GM23338 (cell line): ENCODE results near the gene TCF12. TPM values are rescaled to one million over a fixed set of nuclear protein-coding genes. Genes with fewer than 3 reads are reported as not detected.

Experiments used
- ATAC-seq: fragments of 200-7000 bp; cut with Tn5 transposase; 3 replicates; pipeline ENCODE4 v1.9.1; 2020
- DNase-seq: peaks from one replicate; pipeline ENCODE4 v3.0.0-alpha.2; 2015; ENCODE audit warnings: low spot score
- H2AFZ ChIP-seq: fragments of 200-600 bp; sonication (generic); 2 replicates; pipeline ENCODE4 v1.8.0; 2016; ENCODE audit warnings: antibody characterized with exemption, mild to moderate bottlenecking, moderate library complexity
- H3F3A ChIP-seq: fragments of 200-600 bp; sonication (generic); replicated peaks from 2 replicates; pipeline ENCODE4 v1.8.0; 2017; ENCODE audit warnings: antibody characterized with exemption, mixed run types, low read depth
- H3K27ac ChIP-seq: fragments of 200-600 bp; sonication (generic); 2 replicates; pipeline ENCODE4 v1.6.1; 2016; ENCODE audit warnings: low read depth
- H3K27me3 ChIP-seq: fragments of 200-600 bp; sonication (generic); 2 replicates; pipeline ENCODE4 v1.8.0; 2016; ENCODE audit warnings: mild to moderate bottlenecking, mixed run types, moderate library complexity; ENCODE audit not compliant: insufficient read depth
- H3K36me3 ChIP-seq: fragments of 200-600 bp; sonication (generic); 2 replicates; pipeline ENCODE4 v1.8.0; 2016; ENCODE audit warnings: mild to moderate bottlenecking; ENCODE audit not compliant: insufficient read depth
- H3K4me1 ChIP-seq: fragments of 200-600 bp; sonication (generic); 2 replicates; pipeline ENCODE4 v1.8.0; 2016; ENCODE audit warnings: mild to moderate bottlenecking, moderate library complexity; ENCODE audit not compliant: insufficient read depth
- H3K4me2 ChIP-seq: fragments of 200-600 bp; sonication (generic); 2 replicates; pipeline ENCODE4 v1.7.1; 2017; ENCODE audit warnings: mixed run types
- H3K4me3 ChIP-seq: fragments of 200-600 bp; sonication (generic); 2 replicates; pipeline ENCODE4 v1.6.1; 2016; ENCODE audit warnings: mixed run types
- H3K79me2 ChIP-seq: fragments of 200-600 bp; sonication (generic); replicated peaks from 2 replicates; pipeline ENCODE4 v1.8.0; 2017; ENCODE audit warnings: mild to moderate bottlenecking; ENCODE audit not compliant: insufficient read depth
- H3K9me2 ChIP-seq: fragments of 200-600 bp; sonication (generic); 2 replicates; pipeline ENCODE4 v1.8.0; 2017; ENCODE audit not compliant: insufficient read depth
- H4K20me1 ChIP-seq: fragments of 200-600 bp; sonication (generic); replicated peaks from 2 replicates; pipeline ENCODE4 v1.8.0; 2017; ENCODE audit warnings: mild to moderate bottlenecking; ENCODE audit not compliant: insufficient read depth
- H3K27ac Mint-ChIP-seq: 2 replicates; pipeline ENCODE4 v1.8.0; 2020; ENCODE audit warnings: inconsistent platforms, mild to moderate bottlenecking, moderate library complexity, mixed read lengths
- H3K27me3 Mint-ChIP-seq: 3 replicates; pipeline ENCODE4 v1.8.0; 2022; ENCODE audit warnings: low read depth, mild to moderate bottlenecking, moderate library complexity, mixed read lengths, inconsistent platforms; ENCODE audit not compliant: insufficient read depth, poor library complexity
- H3K36me3 Mint-ChIP-seq: 3 replicates; pipeline ENCODE4 v1.8.0; 2021; ENCODE audit warnings: low read depth, mild to moderate bottlenecking, inconsistent platforms, moderate library complexity, mixed read lengths
- H3K4me1 Mint-ChIP-seq: 3 replicates; pipeline ENCODE4 v1.8.0; 2020; ENCODE audit warnings: mild to moderate bottlenecking, inconsistent platforms, mixed read lengths
- H3K4me3 Mint-ChIP-seq: 3 replicates; pipeline ENCODE4 v1.8.0; 2021; ENCODE audit warnings: moderate library complexity, mild to moderate bottlenecking, inconsistent platforms, mixed read lengths
- H3K9me3 Mint-ChIP-seq: 3 replicates; pipeline ENCODE4 v1.8.0; 2020; ENCODE audit warnings: moderate library complexity, mild to moderate bottlenecking, inconsistent platforms, mixed read lengths
- CREB1 ChIP-seq: fragments of 250-450 bp; sonication (Bioruptor Pico); IDR thresholded peaks from 2 replicates; pipeline ENCODE4 v1.5.0; 2020; ENCODE audit warnings: low read depth, mild to moderate bottlenecking, moderate library complexity
- EZH2 ChIP-seq: fragments of 200-600 bp; sonication (generic); IDR thresholded peaks from one replicate; pipeline ENCODE4 v1.8.0; 2017; ENCODE audit warnings: antibody characterized with exemption, mild to moderate bottlenecking, low read depth; ENCODE audit not compliant: unreplicated experiment
- EZH2phosphoT487 ChIP-seq: fragments of 200-600 bp; sonication (generic); IDR thresholded peaks from one replicate; pipeline ENCODE4 v1.8.1; 2018; ENCODE audit warnings: antibody characterized with exemption; ENCODE audit not compliant: unreplicated experiment
- JUNB ChIP-seq: IDR thresholded peaks from one replicate; pipeline ENCODE4 v1.6.1; 2016; ENCODE audit warnings: antibody characterized with exemption; ENCODE audit not compliant: unreplicated experiment
- NANOG ChIP-seq: IDR thresholded peaks from 2 replicates; pipeline ENCODE4 v1.6.1; 2016; ENCODE audit warnings: antibody characterized with exemption, borderline replicate concordance
- POLR2AphosphoS5 ChIP-seq: IDR thresholded peaks from 2 replicates; pipeline ENCODE4 v1.6.1; 2016; ENCODE audit warnings: antibody characterized with exemption, low read depth
- ZNF114 ChIP-seq: fragments of 250-450 bp; sonication (Bioruptor Pico); IDR thresholded peaks from 2 replicates; pipeline ENCODE4 v1.5.0; 2020; ENCODE audit warnings: mild to moderate bottlenecking, moderate library complexity
- ZNF331 ChIP-seq: fragments of 250-450 bp; sonication (Bioruptor Pico); IDR thresholded peaks from 2 replicates; pipeline ENCODE4 v1.5.0; 2020; ENCODE audit warnings: low read depth, mild to moderate bottlenecking, moderate library complexity
- polyA plus RNA-seq: library from polyadenylated mRNA; unstranded; fragments of >200 nt; fragmentation: Nextera tagmentation; extraction: Ambion mirVana; gene quantifications from 2 replicates; pipeline ENCODE4 v1.2.1, GENCODE V29; 2016
- total RNA-seq: library from RNA; depleted of rRNA; stranded (reverse); fragments of >200 nt; shearing (Covaris generic); gene quantifications from 2 replicates; pipeline ENCODE4 v1.2.3, GENCODE V29; 2014
- TF ChIP-seq, protein P1 (sequence below), 2 experiments: fragments of 200-600 bp in 1 of 2; sonication (generic) in 1 of 2; conservative IDR thresholded peaks; 2 replicates each; pipeline versions ENCODE4 v1.5.1 to v1.6.1; 2016 to 2017; ENCODE audit warnings: antibody characterized with exemption in 2 of 2, low read depth in 2 of 2, mild to moderate bottlenecking in 2 of 2, moderate library complexity in 1 of 2
- TF ChIP-seq, protein P2 (sequence below): fragments of 250-450 bp; sonication (Bioruptor Pico); IDR thresholded peaks from 2 replicates; pipeline ENCODE4 v1.5.0; 2020; ENCODE audit warnings: mild to moderate bottlenecking, moderate library complexity
- TF ChIP-seq, protein P3 (sequence below): IDR thresholded peaks from one replicate; pipeline ENCODE4 v1.6.1; 2018; ENCODE audit warnings: antibody characterized with exemption; ENCODE audit not compliant: unreplicated experiment

The TCF12 gene
- total and polyA plus RNA-seq, 2 experiments from 2014 or later = 27.6 to 104 TPM

- Histone ChIP-seq H3K27me3 (no peaks in the 10 kb centered on the region), H3K27ac (no peak overlapping the region), H3K79me2 (no peaks in the 10 kb centered on the region), H3F3A (no peaks in the 10 kb centered on the region), H4K20me1 (no peaks in the 10 kb centered on the region), H2AFZ (no peak overlapping the region), H3K4me3 (no peak overlapping the region), H3K4me1 (peaks cover 4% of the 10 kb centered on the region; the same call in 1 of the 2 replicates), H3K9me2 (no peaks in the 10 kb centered on the region), H3K36me3 (no peaks in the 10 kb centered on the region), H3K4me2 (no peak overlapping the region)
- no peak overlapping the region for H3K4me3 Mint-ChIP-seq
- peaks cover 18% of the 10 kb centered on the region for H3K36me3 Mint-ChIP-seq
- TF ChIP-seq CREB1 = no peak
- no peak for TF ChIP-seq EZH2phosphoT487
- TF ChIP-seq JUNB = no peak
- TF ChIP-seq, protein P1, sequence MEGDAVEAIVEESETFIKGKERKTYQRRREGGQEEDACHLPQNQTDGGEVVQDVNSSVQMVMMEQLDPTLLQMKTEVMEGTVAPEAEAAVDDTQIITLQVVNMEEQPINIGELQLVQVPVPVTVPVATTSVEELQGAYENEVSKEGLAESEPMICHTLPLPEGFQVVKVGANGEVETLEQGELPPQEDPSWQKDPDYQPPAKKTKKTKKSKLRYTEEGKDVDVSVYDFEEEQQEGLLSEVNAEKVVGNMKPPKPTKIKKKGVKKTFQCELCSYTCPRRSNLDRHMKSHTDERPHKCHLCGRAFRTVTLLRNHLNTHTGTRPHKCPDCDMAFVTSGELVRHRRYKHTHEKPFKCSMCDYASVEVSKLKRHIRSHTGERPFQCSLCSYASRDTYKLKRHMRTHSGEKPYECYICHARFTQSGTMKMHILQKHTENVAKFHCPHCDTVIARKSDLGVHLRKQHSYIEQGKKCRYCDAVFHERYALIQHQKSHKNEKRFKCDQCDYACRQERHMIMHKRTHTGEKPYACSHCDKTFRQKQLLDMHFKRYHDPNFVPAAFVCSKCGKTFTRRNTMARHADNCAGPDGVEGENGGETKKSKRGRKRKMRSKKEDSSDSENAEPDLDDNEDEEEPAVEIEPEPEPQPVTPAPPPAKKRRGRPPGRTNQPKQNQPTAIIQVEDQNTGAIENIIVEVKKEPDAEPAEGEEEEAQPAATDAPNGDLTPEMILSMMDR (conservative IDR thresholded peaks at IDR 0.05; ENCODE audit: low read depth in 2 of 2) = no peak
- TF ChIP-seq ZNF331 (CRISPR knock-in tag) = no peak
- no peak for TF ChIP-seq POLR2AphosphoS5
- TF ChIP-seq, protein P2, sequence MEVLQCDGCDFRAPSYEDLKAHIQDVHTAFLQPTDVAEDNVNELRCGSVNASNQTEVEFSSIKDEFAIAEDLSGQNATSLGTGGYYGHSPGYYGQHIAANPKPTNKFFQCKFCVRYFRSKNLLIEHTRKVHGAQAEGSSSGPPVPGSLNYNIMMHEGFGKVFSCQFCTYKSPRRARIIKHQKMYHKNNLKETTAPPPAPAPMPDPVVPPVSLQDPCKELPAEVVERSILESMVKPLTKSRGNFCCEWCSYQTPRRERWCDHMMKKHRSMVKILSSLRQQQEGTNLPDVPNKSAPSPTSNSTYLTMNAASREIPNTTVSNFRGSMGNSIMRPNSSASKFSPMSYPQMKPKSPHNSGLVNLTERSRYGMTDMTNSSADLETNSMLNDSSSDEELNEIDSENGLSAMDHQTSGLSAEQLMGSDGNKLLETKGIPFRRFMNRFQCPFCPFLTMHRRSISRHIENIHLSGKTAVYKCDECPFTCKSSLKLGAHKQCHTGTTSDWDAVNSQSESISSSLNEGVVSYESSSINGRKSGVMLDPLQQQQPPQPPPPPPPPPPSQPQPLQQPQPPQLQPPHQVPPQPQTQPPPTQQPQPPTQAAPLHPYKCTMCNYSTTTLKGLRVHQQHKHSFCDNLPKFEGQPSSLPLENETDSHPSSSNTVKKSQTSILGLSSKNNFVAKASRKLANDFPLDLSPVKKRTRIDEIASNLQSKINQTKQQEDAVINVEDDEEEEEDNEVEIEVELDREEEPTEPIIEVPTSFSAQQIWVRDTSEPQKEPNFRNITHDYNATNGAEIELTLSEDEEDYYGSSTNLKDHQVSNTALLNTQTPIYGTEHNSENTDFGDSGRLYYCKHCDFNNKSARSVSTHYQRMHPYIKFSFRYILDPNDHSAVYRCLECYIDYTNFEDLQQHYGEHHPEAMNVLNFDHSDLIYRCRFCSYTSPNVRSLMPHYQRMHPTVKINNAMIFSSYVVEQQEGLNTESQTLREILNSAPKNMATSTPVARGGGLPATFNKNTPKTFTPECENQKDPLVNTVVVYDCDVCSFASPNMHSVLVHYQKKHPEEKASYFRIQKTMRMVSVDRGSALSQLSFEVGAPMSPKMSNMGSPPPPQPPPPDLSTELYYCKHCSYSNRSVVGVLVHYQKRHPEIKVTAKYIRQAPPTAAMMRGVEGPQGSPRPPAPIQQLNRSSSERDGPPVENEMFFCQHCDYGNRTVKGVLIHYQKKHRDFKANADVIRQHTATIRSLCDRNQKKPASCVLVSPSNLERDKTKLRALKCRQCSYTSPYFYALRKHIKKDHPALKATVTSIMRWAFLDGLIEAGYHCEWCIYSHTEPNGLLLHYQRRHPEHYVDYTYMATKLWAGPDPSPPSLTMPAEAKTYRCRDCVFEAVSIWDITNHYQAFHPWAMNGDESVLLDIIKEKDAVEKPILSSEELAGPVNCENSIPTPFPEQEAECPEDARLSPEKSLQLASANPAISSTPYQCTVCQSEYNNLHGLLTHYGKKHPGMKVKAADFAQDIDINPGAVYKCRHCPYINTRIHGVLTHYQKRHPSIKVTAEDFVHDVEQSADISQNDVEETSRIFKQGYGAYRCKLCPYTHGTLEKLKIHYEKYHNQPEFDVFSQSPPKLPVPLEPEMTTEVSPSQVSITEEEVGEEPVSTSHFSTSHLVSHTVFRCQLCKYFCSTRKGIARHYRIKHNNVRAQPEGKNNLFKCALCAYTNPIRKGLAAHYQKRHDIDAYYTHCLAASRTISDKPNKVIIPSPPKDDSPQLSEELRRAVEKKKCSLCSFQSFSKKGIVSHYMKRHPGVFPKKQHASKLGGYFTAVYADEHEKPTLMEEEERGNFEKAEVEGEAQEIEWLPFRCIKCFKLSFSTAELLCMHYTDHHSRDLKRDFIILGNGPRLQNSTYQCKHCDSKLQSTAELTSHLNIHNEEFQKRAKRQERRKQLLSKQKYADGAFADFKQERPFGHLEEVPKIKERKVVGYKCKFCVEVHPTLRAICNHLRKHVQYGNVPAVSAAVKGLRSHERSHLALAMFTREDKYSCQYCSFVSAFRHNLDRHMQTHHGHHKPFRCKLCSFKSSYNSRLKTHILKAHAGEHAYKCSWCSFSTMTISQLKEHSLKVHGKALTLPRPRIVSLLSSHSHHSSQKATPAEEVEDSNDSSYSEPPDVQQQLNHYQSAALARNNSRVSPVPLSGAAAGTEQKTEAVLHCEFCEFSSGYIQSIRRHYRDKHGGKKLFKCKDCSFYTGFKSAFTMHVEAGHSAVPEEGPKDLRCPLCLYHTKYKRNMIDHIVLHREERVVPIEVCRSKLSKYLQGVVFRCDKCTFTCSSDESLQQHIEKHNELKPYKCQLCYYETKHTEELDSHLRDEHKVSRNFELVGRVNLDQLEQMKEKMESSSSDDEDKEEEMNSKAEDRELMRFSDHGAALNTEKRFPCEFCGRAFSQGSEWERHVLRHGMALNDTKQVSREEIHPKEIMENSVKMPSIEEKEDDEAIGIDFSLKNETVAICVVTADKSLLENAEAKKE (CRISPR knock-in tag) = no peak
- TF ChIP-seq ZNF114 = no peak
- no peak for TF ChIP-seq NANOG
- TF ChIP-seq, protein P3, sequence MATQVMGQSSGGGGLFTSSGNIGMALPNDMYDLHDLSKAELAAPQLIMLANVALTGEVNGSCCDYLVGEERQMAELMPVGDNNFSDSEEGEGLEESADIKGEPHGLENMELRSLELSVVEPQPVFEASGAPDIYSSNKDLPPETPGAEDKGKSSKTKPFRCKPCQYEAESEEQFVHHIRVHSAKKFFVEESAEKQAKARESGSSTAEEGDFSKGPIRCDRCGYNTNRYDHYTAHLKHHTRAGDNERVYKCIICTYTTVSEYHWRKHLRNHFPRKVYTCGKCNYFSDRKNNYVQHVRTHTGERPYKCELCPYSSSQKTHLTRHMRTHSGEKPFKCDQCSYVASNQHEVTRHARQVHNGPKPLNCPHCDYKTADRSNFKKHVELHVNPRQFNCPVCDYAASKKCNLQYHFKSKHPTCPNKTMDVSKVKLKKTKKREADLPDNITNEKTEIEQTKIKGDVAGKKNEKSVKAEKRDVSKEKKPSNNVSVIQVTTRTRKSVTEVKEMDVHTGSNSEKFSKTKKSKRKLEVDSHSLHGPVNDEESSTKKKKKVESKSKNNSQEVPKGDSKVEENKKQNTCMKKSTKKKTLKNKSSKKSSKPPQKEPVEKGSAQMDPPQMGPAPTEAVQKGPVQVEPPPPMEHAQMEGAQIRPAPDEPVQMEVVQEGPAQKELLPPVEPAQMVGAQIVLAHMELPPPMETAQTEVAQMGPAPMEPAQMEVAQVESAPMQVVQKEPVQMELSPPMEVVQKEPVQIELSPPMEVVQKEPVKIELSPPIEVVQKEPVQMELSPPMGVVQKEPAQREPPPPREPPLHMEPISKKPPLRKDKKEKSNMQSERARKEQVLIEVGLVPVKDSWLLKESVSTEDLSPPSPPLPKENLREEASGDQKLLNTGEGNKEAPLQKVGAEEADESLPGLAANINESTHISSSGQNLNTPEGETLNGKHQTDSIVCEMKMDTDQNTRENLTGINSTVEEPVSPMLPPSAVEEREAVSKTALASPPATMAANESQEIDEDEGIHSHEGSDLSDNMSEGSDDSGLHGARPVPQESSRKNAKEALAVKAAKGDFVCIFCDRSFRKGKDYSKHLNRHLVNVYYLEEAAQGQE = no peak
- TF ChIP-seq EZH2 = no peak
- no peak for ATAC-seq
- no peak for DNase-seq
- H3K9me3 Mint-ChIP-seq = no peaks in the 10 kb centered on the region; the same call in 2 of the 3 replicates
- H3K27ac Mint-ChIP-seq = no peak overlapping the region
- H3K27me3 Mint-ChIP-seq = peaks cover 2% of the 10 kb centered on the region
- peaks cover 4% of the 10 kb centered on the region; the same call in 2 of the 3 replicates for H3K4me1 Mint-ChIP-seq
Measured at GRCh38 chr15:57184502-57184901, 266.1 kb downstream of the TCF12 start.
